ENCODE results near the gene EPB41L1.

EPB41L1 gene

GRCh38 chr20:36225666-36226065 is 71.1 kb downstream of the EPB41L1 start:
- DNase-seq (ENCODE audit: low spot score), result no peak

- no peak for DNase-seq (ENCODE audit: low spot score)
Measured at GRCh38 chr20:36228770-36229169, 74.2 kb downstream of the EPB41L1 start.

GRCh38 chr20:36230019-36230418 is 75.5 kb downstream of the EPB41L1 start:
- DNase-seq (ENCODE audit: low spot score), result no peak

GRCh38 chr20:36231331-36231730 is 76.8 kb downstream of the EPB41L1 start:
- DNase-seq (ENCODE audit: low spot score), result no peak

- no peak for DNase-seq (ENCODE audit: low spot score)
Measured at GRCh38 chr20:36234771-36235320, 80.3 kb downstream of the EPB41L1 start.

GRCh38 chr20:36235892-36236785 is 81.6 kb downstream of the EPB41L1 start, which contains the start of gene AAR2:
Gene AAR2, plus strand, starts transcription at chr20:36236478. Its CDS starts 3,391 bp downstream, at chr20:36239869.
- peak; percentile 84 for DNase-seq (ENCODE audit: low spot score)

GRCh38 chr20:36236786-36237121 is 82.2 kb downstream of the EPB41L1 start:
- DNase-seq (ENCODE audit: low spot score), result no peak

- DNase-seq (ENCODE audit: low spot score), result no peak
Measured at GRCh38 chr20:36237477-36237876, 82.9 kb downstream of the EPB41L1 start.

- DNase-seq (ENCODE audit: low spot score), result no peak
Measured at GRCh38 chr20:36238153-36238552, 83.6 kb downstream of the EPB41L1 start.

GRCh38 chr20:36238760-36239159 is 84.2 kb downstream of the EPB41L1 start:
- no peak for DNase-seq (ENCODE audit: low spot score)

- DNase-seq (ENCODE audit: low spot score), result no peak
Measured at GRCh38 chr20:36240076-36240475, 85.5 kb downstream of the EPB41L1 start.

GRCh38 chr20:36241678-36242077 is 87.1 kb downstream of the EPB41L1 start:
- no peak for DNase-seq (ENCODE audit: low spot score)

- no peak for DNase-seq (ENCODE audit: low spot score)
Measured at GRCh38 chr20:36243726-36244125, 89.2 kb downstream of the EPB41L1 start.

GRCh38 chr20:36246401-36246800 is 91.9 kb downstream of the EPB41L1 start:
- DNase-seq (ENCODE audit: low spot score), result no peak

- no peak for DNase-seq (ENCODE audit: low spot score)
Measured at GRCh38 chr20:36248836-36249235, 94.3 kb downstream of the EPB41L1 start.

- no peak for DNase-seq (ENCODE audit: low spot score)
Measured at GRCh38 chr20:36249450-36249849, 94.9 kb downstream of the EPB41L1 start.

GRCh38 chr20:36251426-36251825 is 96.9 kb downstream of the EPB41L1 start:
- DNase-seq (ENCODE audit: low spot score), result no peak

GRCh38 chr20:36252511-36252910 is 98.0 kb downstream of the EPB41L1 start:
- no peak for DNase-seq (ENCODE audit: low spot score)

- no peak for DNase-seq (ENCODE audit: low spot score)
Measured at GRCh38 chr20:36253036-36253435, 98.5 kb downstream of the EPB41L1 start.

- DNase-seq (ENCODE audit: low spot score), result no peak
Measured at GRCh38 chr20:36254076-36254475, 99.5 kb downstream of the EPB41L1 start.

GRCh38 chr20:36255445-36255844 is 100.9 kb downstream of the EPB41L1 start:
- no peak for DNase-seq (ENCODE audit: low spot score)

GRCh38 chr20:36259177-36260061 is 104.9 kb downstream of the EPB41L1 start:
- DNase-seq (ENCODE audit: low spot score), result no peak

GRCh38 chr20:36260316-36260715 is 105.8 kb downstream of the EPB41L1 start:
- no peak for DNase-seq (ENCODE audit: low spot score)

Measured in LoVo (cell line).